ENCODE results near the gene TMEM147.

The TMEM147 gene

DNA sequence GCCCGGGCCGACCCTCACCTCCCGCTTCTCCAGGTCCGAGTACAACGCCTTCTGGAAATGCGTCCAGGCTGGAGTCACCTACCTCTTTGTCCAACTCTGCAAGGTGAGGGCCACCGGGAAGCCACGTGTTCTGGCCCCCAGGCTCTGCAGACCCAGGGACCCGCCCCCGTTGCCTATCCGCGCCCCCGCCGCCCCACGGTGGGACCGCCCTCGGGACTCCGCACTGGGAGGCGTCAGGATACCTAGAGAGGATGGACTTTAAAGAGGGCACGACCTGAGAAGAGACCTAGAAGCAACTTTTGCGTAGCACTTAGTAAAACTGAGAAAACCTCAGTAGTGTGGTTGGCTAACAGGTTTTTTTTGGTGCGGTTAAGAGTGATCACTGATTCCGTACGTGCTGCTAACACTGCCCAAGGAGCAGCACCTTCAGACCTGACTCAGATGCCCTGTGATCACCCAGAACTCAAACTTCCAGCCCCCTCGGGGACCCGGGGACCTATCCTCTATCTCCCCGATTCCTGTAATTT is 492 bp downstream of the TMEM147 start:
- DNase-seq (ENCODE audit: extremely low read depth in 1 of 2, low read depth in 1 of 2), result peak; percentile 68 to 74

GRCh38 chr19:35546532-35546931 is 1.1 kb downstream of the TMEM147 start:
- no peak for DNase-seq (ENCODE audit: extremely low read depth in 1 of 2, low read depth in 1 of 2)

DNA sequence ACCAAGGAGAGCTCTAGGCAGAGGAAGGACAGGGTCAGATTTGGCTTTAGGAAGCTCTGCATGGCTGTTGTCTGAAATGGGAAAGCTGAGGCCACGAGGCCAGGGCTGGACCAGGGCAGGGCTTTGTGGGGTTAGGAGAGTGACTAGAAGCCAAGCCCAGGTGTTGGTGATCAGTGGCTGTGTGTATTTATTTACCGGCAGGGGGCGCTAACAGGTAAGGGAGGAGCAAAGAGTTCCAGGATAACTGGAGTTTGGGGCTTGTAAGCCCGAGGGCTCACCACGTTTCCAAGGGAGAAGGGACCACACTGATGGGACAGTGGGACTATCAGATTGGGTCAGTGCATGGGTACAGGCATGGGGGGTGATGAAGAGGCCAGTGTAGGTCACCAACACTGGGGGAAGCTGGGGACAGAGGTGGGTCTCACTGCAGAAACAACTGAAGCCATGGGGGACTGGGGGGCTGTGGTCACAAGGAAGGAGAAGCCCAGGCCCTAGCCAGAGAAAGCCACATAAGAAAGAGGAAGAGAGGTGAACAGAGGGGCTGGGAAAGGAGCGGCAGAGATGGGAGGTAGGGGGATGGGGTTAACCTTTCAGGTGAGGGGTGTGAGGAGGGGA is 3.9 kb downstream of the TMEM147 start:
- no peak for DNase-seq (ENCODE audit: extremely low read depth in 1 of 2, low read depth in 1 of 2)

GRCh38 chr19:35549879-35550523 is 4.6 kb downstream of the TMEM147 start:
- no peak for DNase-seq (ENCODE audit: extremely low read depth in 1 of 2, low read depth in 1 of 2)

DNA sequence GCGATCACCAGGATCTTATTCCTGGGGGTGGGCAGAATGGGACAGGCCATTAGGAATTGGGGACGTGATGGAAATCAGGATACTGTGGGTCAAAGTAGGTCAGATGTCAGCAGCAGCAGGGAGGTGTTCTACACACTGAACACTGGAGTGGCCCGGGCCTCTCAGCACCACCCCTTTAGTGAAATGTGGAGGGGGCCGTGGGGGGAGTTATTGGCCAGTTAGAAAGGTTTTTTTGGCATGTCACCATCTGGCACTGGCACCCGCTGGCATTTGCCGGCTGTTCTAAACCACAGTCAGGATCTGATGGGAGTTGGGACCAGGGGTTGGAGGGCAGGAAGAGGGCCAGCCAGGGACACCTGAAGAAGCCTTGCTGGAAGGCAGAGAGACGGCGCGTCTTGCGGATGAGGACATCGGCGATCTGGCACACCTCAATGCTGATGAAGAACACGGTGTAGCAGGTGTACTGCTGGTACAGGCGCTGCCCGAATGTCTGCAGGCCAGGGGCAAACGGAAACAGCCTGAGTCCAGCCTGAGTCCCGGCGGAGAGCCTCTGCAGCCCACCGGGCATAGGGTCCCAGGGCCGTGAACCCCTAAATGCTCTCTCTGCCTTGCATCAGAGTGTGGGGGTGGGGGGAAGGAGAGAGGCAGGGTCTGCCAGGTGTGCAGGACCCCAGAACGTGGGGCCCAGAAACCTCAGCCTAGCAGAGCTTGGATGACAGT is 5.8 kb downstream of the TMEM147 start:
- no peak for DNase-seq (ENCODE audit: extremely low read depth in 1 of 2, low read depth in 1 of 2)

GRCh38 chr19:35552534-35553384 is 7.3 kb downstream of the TMEM147 start:
- no peak for DNase-seq (ENCODE audit: extremely low read depth in 1 of 2, low read depth in 1 of 2)

- DNase-seq (ENCODE audit: extremely low read depth in 1 of 2, low read depth in 1 of 2), result no peak
These were observed 8.1 kb downstream of the TMEM147 start for GRCh38 chr19:35553385-35554000.

DNA sequence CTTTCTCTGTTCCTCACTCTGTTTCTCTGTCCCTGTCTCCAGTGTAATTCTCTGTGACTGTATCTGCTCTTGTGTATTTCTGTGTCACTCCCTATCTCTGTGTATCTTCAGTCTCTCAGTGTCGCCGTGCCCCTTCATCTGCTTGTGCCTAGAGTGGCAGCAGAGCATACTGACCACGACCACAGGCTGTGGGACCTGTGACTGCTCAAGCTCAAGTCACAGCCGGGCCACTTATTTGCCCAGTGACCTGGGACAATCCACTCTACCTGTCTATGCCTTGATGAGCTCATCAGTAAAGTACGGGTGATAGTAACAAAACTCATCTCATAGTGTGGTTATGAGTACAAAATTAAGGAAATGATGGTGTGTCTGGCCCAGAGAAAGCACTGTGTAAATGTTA is 8.7 kb downstream of the TMEM147 start:
- no peak for DNase-seq (ENCODE audit: extremely low read depth in 1 of 2, low read depth in 1 of 2)

DNA sequence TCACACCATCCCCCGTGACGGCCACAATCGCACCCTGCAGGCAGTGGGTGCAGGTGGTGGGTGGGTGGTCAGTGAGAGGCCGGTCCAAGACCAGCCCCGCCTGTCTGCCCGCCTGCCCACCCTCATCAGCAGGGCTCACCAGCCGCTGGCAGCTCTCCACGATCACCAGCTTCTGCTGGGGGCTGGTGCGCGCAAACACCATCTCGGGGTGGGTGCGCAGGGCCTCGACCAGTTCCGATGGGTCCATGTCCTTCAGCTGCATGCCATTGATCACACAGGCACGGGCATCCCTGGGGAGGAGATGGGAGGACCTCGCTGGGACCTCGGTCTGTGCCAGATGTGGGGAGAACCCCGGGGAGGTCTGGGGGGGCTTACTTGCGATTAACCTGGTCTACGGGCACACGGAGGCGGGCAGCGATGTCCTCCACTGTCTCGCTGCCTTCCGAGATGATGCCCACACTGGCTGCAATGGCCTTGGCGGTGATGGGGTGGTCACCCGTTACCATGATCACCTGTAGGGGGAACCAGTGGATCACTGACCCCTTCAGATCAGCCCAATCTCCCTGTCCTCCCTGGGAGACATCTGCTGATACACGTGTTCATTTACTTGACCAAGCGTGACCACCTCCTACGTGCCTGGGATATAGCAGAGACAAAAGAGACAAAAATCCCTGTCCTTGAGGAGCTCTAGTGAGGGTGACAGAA is 10.0 kb downstream of the TMEM147 start:
- DNase-seq (ENCODE audit: extremely low read depth in 1 of 2, low read depth in 1 of 2), result no peak

- no peak for DNase-seq (ENCODE audit: extremely low read depth in 1 of 2, low read depth in 1 of 2)
These were observed 10.7 kb downstream of the TMEM147 start for GRCh38 chr19:35556025-35556590.

DNA sequence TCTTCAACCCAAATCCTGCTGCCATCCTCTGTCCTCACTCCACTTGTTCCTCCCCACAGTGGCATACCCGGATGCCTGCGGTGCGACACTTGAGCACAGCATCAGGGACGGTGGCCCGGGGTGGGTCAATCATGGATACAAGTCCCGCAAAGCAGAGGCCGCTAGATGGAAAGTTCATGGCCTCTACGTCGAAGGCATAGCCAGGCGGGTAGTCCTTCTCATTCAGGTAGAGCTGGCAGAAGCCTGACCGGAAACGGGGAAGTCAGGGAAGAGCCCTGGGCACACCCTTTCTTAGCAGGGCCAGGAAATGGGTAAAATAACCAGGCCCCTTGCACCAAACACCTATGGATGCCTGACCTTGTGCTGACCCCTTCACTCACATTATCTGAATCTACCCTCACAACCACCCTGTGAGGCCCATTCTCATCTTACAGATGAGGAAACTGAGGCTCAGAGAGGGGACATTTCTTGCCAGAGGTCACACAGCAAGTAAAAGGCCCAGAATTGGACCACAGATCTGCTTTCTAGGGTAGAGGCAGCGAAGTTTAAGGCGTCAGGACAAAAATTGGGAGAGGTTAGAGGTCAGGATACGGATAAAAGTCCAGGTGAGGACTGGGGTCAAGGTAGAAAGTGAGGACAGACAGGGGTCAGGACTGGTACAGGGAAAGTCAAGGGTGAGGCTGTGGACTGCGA is 11.6 kb downstream of the TMEM147 start:
- DNase-seq (ENCODE audit: extremely low read depth in 1 of 2, low read depth in 1 of 2), result no peak

GRCh38 chr19:35557539-35558399 is 12.3 kb downstream of the TMEM147 start:
- DNase-seq (ENCODE audit: extremely low read depth in 1 of 2, low read depth in 1 of 2), result peak in 1 of 2 donors; percentile 60

GRCh38 chr19:35558400-35559280 is 13.2 kb downstream of the TMEM147 start:
- DNase-seq (ENCODE audit: extremely low read depth in 1 of 2, low read depth in 1 of 2), result no peak

GRCh38 chr19:35559281-35559659 is 13.8 kb downstream of the TMEM147 start:
- no peak for DNase-seq (ENCODE audit: extremely low read depth in 1 of 2, low read depth in 1 of 2)

DNA sequence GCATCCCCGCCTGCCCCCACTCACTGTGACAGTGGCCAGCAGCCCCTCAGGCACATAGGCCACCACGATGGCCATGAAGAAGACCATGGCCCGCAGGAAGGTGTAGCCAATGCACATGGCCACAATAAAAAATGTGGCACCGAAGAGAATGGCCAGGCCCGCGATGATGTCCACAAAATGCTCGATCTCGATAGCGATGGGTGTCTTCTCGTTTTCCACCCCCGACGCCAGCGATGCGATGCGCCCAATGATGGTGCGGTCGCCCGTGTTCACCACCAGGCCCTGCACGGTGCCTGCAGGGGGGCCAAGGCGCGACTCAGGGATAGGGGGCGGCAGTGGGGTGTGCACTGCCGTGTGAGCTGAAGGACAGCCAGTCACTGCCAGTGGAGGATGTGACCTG is 14.4 kb downstream of the TMEM147 start:
- DNase-seq (ENCODE audit: extremely low read depth in 1 of 2, low read depth in 1 of 2), result no peak

DNA sequence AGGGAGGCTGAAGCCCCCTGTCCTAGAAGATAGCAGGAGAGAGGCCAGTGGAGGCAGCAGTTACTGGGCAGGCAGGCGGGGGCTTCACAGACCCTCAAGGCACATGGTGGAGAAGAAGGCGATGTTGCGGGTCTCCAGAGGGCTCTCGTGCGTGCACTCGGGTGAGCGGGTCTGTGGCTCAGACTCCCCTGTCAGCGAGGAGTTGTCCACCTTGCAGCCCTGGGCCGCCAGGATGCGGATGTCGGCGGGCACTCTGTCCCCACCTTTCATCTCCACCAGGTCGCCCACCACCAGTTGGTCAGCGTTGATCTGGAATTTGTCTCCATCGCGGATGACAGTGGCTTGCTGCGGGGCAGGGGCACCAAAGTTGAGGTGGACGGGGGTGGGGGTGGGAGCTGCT is 14.8 kb downstream of the TMEM147 start:
- no peak for DNase-seq (ENCODE audit: extremely low read depth in 1 of 2, low read depth in 1 of 2)

DNA sequence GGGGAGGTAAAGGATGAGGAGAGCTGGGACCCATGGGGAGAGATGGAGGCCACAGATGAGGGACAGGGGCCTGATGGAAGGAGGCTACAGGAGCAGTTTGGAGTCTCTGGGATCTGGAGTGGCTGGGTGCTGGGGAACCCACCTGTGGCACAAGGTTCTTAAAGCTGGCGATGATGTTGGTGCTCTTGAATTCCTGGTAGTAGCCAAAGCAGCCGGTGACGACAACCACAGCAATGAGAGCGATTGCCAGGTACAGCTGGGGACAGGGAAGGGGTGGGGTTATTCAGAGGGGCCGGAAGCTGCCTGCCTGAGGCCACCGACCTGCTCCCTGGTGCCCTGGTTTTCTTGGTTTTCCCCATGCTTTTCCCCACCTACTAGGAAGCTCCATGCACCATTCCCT is 15.3 kb downstream of the TMEM147 start:
- no peak for DNase-seq (ENCODE audit: extremely low read depth in 1 of 2, low read depth in 1 of 2)

Measured in stimulated activated CD8-positive, alpha-beta memory T cell treated with anti-CD3 and anti-CD28 coated beads, Interleukin-7, amount 100 ng/mL, for 48 hours (primary cell).